HG02610 (cell line): Measurements from ENCODE around the gene GPR171.

ENCODE experiments used
- ATAC-seq: cut with Tn5 transposase; IDR thresholded peaks from one replicate; pipeline ENCODE4 v1.9.1; 2021; ENCODE audit warnings: mild to moderate bottlenecking, moderate library complexity; ENCODE audit not compliant: unreplicated experiment

The GPR171 gene

DNA sequence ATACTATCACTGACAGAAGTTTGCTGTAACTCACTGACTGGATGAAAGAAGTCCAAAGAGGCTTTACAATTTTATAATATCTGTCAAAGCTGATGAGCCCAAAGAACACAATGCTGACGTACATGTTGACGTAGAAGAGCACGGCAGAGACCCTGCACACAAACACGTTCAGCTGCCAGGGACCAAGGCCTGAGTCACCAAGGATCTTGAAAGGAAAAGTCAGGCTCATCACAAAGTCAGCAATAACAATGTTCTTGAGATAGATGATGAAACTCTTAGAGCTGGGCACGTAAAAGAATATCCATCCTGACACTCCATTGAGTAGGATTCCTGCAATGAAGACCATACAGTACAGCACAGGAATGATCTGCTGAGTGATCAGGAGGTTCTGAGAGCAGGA, 10.9 kb upstream of the GPR171 start:
- ATAC-seq, result no peak

DNA sequence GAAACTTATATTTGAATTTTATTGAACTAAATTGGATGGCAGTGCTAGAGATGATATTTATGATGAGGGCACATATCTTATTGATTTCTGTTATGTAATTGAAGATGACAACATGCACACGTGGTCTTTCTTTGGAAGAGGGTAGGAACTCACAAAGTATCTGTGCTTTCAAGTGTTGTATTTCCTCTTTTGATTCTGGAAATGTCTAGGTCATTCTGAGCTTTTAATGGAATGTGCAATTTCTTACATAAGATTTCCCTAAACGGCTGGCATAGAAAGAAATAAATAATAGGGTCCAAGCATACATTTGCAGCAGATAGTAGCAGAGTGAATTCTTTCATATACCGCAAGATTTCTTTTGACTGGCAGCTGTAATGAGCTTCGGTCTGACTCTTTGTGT, 10.1 kb upstream of the GPR171 start:
- ATAC-seq, result no peak

DNA sequence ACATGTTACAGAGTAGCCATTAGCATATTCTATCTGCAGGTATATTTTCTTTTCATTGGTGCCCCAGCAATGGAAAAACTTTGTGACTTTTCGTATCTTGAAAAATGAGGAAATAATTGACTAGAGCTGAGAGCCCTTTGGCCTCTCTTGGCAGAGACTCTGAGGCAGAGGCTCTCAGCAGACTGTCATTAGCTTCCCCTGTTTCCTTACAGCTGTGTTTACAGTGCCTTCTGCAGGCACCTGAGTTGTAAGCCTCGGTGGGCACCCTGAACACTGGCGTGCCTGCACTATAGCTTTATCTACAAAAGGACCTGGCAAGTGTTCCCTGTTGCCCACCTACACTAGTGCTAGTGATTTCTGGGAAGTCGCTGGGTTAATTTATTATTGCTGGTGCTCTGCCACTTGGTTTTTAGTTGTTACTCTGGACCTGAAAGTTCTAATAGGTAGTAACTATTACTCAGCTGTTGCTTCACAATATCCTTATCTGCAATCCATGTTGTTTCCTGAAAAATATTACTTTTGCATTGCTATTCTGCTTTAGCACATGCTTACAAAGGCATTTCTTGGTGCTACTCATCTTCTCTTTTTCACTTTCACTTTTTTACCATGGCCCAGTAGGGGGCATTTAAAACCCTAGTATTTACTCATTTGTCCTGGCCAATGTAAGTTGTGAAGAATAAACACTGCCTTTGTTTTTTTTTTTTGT, 7.8 kb upstream of the GPR171 start:
- ATAC-seq, result peak; percentile 83

DNA sequence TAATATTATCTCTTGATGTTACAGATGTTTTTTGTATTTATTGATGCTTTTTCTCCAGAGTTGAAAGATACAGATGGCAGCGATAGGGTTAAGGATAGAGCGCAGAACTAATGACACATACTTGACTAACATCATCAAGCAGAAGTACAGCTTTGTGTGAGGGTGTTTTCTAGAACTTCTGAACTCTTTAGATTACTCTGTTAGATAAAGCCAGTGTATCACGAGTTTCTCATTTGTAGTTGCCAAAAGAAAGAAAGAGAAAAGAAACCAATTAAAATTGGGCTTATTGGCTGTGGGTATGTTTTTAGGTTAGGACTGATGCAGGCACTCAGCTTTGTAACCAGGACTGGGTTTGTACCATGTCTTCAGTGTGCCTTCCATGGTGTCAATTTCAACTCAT, 6.6 kb upstream of the GPR171 start:
- ATAC-seq, result no peak

DNA sequence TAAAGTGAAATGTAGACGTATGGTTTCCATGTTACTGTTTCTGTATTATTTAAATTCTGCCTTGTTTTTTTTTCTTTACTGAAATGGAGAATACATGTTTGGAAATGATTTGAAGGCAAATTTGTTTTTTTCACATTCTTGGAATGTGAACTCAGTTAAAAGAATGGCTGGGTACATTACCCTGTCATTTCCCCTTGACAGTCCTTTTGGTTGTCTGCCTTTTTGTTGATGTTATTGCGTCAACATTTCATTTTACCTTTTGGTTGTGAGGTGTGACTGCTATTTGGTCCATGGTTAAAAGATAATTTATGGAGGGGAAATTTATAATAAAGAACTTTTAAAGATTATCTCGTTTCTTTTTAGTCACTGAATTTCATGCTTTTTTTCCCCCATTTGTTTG, 3.2 kb upstream of the GPR171 start:
- no peak for ATAC-seq

DNA sequence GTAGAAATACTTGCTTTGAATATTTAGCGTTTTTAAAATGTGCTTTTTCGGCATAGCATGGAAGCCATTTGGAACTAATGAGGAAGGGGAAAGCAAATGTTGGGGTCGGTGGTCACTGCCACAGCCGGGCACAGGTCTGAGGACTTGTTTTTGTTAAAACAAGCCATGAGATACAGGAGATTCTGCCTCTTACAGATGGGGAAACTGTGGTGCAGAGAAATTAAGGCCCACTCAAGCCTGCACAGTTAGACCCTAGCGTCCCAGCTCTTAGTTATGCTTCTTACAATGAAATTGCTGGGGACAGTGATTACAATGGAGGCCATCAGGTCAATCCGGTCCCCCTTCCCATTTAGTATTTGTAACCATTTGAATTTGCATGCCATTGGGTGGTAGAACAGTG, 2.5 kb upstream of the GPR171 start:
- no peak for ATAC-seq

DNA sequence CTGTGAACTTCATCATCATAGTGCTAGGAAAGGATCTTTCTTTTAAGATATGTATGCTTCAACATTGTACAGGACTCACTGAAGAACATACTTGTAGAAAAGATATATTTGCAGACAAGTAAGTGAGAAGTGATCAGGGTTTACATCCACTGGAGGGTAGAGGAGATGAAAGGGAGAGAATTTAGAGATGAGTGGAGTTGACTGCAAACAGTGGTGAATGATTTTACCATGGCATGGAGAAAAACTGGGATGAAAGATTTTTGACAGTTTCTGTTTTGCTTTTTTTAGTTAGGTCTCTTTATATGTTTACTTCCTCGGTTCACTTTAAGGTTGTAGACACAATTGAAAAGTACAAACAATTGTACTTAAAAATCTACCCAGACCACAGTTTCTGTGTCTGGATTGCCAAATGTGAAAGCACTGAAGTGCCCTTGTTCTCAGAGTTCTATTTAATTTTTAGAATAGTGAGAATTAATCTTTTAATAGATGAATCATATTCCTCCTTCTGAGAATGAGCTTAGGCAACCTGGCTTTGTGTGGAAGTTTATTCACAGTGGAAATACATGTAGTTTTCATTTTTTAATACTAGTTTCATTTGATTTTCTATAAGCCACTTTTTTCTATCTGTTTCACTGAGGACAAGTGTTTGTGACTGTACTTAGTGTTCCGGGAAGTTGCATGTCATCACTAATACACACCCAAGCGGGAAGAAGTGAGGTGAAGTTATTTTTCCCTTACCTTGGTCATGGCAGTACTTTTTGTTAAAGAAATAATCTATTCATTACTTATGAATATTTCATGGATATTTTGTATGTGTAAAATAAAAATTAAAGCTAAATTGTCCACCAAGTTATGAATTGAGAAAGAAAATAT, 1.8 kb upstream of the GPR171 start:
- no peak for ATAC-seq

DNA sequence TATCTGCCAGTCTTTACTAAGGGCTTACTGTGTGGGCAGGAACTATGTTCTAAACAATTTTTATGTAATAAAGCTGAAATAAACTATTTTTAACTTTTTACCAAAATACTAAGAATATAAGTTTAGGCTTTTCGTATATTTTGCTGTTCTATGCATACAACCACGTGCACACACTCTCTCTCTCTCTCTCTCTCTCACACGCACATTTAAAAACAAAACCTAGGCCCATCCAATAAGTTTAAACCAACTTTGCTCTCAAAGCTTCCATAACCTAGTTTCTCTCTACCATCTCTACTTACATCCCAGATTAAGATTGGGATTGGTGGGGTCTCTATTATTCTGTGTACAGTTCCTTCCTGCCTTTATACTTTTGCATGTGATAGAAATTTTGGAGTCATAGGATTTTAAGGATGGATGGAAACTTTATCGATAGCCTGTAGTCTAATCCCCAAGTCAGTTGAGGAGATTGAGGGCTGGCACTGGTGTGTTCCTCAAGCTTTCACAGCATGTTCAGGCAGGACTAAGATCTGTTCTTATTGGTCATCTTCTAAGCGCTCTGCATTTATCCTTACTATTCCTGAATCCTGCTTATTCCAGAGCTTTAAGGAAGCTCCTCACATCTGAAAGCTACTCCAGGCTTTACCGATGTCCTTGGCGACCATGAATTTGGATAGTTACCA, 1.8 kb downstream of the GPR171 start:
- ATAC-seq, result no peak

DNA sequence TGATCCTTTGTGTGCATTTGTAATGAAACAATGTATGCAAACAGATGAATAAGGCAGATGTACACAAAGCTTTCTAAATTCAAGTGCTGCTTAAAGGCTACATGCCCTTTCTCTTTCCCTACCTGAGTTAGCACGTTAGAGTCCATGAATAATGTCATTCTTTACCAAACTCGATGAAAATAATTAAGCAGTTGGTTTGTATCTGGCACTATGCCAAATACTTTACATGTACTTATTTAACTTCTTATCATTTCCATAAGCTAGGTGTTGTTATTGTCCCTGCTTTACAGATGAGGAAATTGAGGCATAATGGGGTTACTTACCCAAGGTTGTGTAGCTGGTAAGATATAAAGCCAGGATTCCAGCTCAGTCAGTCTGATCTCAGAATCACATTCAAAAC, 2.4 kb downstream of the GPR171 start:
- ATAC-seq, result no peak

DNA sequence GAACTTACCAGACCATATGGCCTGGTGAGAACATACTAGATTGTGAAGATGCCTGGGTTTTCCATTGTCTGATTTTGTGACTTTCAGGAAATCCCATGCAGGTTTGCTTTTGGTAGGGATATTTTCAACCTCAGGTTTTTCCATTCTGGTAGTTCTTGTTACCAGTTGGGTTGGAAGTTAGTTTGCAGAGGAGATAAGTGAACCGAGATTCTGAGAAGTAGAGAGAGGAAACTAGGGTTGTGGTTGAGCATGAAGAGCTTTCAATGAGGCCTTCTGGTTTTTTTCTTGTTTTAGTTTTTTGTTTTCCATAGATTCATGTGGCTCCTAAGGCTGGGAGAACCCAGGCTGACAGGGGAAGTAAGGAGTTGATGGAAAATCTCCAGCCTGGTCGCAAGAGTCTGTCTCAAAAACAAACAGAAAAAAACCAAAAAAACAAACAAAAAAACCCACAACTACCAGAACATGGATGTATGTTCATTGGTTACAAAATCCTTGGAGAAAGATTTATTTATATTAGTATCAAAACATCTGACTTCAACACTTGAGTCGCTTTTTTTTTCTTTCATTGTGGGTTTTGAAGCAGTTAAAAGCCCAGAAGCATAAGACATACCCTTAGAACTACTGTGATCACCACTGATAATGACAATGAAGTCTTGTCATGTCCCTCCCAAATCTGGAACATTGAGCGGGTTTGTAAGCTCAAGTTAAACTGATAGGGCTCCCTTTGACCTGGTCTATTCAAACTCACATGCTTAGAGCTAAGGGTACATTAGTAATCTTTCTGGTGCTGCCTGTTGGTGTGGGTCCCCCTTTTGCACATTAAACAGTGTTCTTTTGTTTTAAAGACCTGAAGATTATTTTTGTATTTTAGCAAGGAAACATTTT, 3.2 kb downstream of the GPR171 start:
- ATAC-seq, result no peak

DNA sequence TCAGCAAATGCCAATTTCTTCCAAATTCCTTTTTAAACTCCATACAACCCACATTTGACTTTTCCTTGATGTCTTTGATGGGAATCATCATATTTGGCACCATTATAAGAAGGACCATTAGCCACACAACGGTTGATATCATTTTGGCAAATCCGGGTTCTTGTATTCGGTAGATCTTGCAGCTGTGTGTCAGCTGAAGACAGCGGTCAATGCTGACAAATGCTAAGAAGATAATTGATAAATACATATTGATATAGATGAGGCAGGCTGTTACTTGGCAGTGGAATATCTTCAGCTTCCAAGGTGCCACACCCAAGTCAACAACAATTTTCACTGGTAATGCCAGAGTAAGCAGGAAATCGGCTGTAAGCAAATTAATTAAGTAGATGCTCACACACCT, 4.2 kb downstream of the GPR171 start:
- no peak for ATAC-seq

DNA sequence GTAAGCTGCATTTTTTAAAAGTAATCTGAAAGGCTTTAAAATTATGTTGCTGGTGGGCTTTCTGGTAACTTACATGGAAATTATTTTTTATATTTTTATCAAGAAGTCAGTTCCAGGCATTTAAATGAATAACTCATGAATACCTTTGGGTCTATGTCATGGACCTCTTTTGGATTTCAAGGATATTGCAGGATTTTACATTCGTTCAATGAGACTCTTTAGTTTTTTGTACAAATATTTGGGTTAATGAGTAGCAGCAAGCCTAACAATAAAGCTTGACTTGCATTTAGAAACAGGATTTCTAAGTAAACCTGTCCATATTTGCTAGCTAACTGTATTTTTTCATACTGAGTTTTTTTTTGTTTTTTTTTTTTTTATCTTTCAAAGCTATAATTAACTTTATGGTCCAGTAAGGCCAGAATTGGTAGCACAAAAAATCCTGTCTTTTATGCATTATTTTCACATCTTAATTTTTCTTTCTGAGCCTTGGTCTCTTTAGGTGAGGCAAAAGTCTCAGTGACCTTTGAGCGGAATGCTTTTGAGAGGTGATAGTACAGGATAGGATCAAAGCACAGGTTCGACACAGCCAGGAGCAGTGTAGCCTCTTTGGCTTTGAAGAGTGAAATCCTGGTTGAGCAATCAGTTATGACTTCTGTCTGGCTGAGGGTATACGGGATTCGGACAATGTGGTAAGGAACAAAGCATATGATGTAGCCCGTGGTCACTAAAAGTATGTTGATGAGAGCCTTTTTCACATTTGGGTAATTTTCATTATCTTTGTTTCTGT, 4.8 kb downstream of the GPR171 start:
- ATAC-seq, result no peak

DNA sequence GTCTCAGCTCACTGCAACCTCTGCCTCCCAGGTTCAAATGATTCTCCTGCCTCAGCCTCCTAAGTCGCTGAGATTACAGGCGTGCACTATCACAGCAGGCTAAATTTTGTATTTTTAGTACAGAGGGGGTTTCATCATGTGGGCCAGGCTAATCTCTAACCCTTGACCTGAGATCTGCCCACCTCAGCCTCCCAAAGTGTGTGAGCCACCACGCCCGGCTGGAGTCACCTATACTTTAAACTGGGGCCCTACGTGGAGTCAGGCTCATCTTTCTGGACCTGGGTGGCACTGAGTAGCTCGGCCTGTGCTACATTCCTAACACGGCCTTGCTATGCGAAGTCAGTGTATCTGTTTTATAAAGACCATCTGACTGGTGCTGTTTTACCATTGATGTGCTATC, 5.8 kb downstream of the GPR171 start:
- no peak for ATAC-seq

DNA sequence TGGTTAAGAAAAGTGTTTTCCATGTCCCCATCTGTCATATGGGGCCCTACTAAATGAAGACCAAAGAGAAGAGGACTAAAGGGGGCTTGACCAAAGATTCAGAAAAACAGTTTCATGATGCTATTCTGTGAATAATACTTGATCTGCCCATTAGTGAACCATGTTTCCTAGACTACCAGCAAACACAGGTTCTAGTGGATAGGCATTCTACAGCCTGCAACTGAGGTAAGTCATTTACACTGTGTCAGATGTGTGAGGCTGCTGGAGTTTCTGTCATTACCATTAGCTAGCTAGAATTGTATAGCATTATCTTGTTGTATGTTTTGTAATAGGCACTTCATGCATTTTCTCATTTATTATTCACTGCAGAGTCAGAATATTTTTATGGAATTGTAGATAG, 6.6 kb downstream of the GPR171 start:
- ATAC-seq, result no peak

DNA sequence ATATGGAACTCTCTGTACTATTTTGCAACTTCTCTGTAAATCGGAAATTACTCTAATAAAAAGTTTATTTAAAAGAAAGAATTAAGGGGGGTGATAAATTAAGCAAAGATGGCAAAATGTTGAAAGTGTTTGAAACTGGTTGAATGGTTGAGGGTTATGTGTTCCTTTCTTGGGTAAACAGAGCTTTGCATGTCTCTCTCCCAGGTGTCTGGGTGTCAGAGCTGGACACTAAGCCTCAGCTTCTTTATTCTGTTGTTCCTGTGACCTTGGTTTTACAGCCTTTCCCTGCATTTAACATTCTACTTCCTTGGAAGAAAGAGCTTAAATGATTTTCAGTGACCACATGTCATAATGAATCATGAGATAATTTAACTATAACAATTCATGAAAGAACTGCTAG, 7.2 kb downstream of the GPR171 start:
- no peak for ATAC-seq

DNA sequence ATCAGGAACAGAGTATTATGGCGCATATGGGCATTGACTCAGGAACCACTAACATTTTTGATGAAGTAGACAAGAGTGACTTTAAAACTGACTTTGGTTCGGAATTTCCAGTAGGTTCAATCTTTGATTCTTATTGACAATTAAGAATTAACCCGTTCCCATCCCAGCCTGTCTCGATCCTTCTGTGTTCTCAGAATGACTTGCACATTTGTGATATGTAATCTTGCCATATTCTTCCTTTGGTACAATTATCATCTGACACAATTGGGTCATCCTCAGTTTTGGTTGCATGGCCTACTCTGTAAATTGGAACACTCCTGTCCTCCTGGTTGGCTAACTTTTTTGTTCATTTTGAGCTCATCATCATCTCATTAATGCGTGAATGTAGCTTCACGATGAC, 10.5 kb downstream of the GPR171 start:
- ATAC-seq, result no peak

DNA sequence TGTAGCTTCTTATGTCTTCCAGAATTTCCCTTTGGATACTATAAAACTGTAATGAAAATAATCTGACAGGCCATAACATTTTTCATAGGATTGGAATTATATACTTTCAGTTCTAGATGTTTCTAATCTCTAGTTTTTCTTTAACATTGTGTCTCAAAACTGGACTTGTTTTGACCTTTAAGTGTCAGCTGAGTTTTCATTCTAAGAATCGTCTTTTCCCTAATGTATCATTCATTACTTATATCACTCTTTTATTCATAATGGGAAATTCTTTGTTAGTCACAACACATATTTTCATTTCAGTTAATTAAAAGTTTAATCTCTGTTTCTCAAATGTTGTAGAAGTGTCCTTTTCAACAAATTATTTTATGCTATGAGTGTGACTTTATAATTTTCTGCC, 11.9 kb downstream of the GPR171 start:
- ATAC-seq, result no peak

DNA sequence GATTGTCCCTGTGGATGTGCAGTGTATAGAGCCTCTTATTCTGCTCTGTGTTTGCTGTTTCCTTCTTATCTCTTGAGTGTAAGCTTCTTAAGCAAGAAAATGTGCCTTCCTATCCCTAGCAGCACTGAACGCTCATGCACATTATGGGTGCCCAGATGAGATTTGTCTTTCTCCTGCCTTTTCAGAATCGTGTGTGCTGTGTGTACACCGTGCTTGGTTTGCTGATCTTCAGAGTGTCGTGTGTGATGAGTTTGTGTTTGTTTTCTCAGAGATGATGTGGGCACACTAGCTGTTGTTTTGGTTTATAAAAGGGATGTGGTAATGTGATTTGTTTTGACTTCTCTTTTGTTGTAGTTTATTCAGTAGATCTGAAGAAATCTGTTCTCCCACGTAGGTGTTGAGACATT, 19.7 kb downstream of the GPR171 start:
- ATAC-seq, result no peak

DNA sequence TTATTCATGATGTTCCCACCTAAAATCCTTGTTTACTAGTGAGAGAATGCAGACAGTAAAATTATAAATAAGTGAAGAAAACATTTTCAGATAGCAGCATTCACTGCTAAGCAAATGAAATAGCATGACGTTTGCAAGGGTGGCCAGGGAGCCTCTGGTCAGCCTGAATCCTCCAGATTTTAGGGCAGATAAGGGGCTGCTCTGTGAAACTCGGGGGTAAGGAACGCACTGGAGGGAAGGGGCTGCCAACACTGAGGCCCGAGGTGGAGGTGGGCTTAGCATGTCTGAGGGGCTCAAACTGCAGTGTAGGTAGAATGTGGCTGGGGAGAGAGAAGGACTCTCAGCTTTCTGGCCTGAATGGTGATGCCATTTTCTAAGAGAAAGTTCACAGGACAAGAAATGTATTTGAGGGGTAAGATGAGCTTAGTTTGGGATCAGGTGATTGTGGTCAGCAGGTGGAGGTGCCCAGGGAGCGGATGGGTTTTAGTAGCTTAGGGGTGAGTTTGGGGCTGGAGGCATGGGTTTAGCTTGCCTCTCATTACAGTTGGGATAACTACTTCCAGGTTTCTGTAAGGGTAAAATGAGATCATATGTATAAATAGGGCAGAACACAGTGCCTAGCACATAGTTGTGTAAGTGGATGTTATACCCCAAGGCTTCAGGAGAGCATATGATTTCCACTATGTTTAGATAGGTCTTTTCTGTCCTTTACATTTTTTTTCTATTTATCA, 20.5 kb downstream of the GPR171 start:
- ATAC-seq, result no peak
